GM12865 (cell line): ENCODE results near the gene MRTFB.

ENCODE experiments used
- DNase-seq: peaks from one replicate; pipeline ENCODE4 v3.0.0; 2010; ENCODE audit warnings: low read depth
- H3K4me3 ChIP-seq: 2 replicates; pipeline ENCODE4 v1.5.1; 2011; ENCODE audit warnings: mild to moderate bottlenecking, low read depth, low read length, control low read depth
- CTCF ChIP-seq: IDR thresholded peaks from 2 replicates; pipeline ENCODE4 v1.5.1; 2011; ENCODE audit warnings: low read length, control low read depth, low read depth, inconsistent platforms; ENCODE audit not compliant: insufficient read depth; ENCODE audit errors: missing control alignments

MRTFB gene

GRCh38 chr16:14285513-14286367 lies 214.6 kb downstream of the MRTFB start:
- TF ChIP-seq CTCF, result no peak
- DNase-seq, result peak; percentile 97
- peak overlapping the region; percentile 88 for H3K4me3 ChIP-seq

- peak; percentile 90 for DNase-seq
- H3K4me3 ChIP-seq, result peak overlapping the region; percentile 66
- peak; percentile 16 for TF ChIP-seq CTCF
Measured at GRCh38 chr16:14286368-14287230, 215.5 kb downstream of the MRTFB start.

- peak; percentile 55 for TF ChIP-seq CTCF
- no peak overlapping the region for H3K4me3 ChIP-seq
- peak; percentile 56 for DNase-seq
Measured at GRCh38 chr16:14289692-14290340, 218.7 kb downstream of the MRTFB start.

- TF ChIP-seq CTCF, result no peak
- no peak for DNase-seq
- no peak overlapping the region for H3K4me3 ChIP-seq
Measured at GRCh38 chr16:14291286-14291685, 220.2 kb downstream of the MRTFB start.

GRCh38 chr16:14292051-14292825 lies 221.1 kb downstream of the MRTFB start:
- TF ChIP-seq CTCF, result no peak
- no peak for DNase-seq
- H3K4me3 ChIP-seq, result no peak overlapping the region

GRCh38 chr16:14296663-14297062 lies 225.5 kb downstream of the MRTFB start:
- H3K4me3 ChIP-seq, result no peak overlapping the region
- DNase-seq, result no peak
- TF ChIP-seq CTCF, result no peak
